Stimulated activated CD4-positive, alpha-beta T cell treated with anti-CD3 and anti-CD28 coated beads, TNF-alpha, amount 100 ng/mL, for 24 hours (primary cell): ENCODE results near the gene CENPA.
"Not testable (repeated sequence)": the region's sequence is repeated elsewhere in the genome, so short reads cannot be mapped to it uniquely, and the experiment has no call there.

ENCODE experiments used
- DNase-seq, 3 experiments: peaks; one replicate each; pipeline ENCODE4 v3.0.0-alpha.2; 2020; ENCODE audit warnings: low read depth in 3 of 3

CENPA gene

GRCh38 chr2:26760991-26761390 lies 24.9 kb upstream of the CENPA start:
- not testable (repeated sequence) for DNase-seq

GRCh38 chr2:26763019-26763418 lies 22.8 kb upstream of the CENPA start:
- no peak for DNase-seq

GRCh38 chr2:26764078-26764887 lies 21.6 kb upstream of the CENPA start, which contains the start of gene SLC35F6:
TSS of gene SLC35F6 (plus strand) at chr2:26764284. CDS start at chr2:26764350, 66 bp downstream.
- DNase-seq, result peak; percentile 65 to 79 (median 71)

- no peak for DNase-seq
Observed at GRCh38 chr2:26764906-26765305, 20.9 kb upstream of the CENPA start.

- DNase-seq, result no peak
Observed at GRCh38 chr2:26765475-26766200, 20.2 kb upstream of the CENPA start.

- no peak for DNase-seq
Observed at GRCh38 chr2:26767129-26767528, 18.7 kb upstream of the CENPA start.

GRCh38 chr2:26767894-26768487 lies 17.9 kb upstream of the CENPA start:
- DNase-seq, result no peak

- no peak for DNase-seq
Observed at GRCh38 chr2:26768759-26769088, 17.1 kb upstream of the CENPA start.

- no peak for DNase-seq
Observed at GRCh38 chr2:26769089-26769761, 16.6 kb upstream of the CENPA start.

- DNase-seq, result peak in 1 of 3 experiments; percentile 32
Observed at GRCh38 chr2:26770986-26771586, 14.8 kb upstream of the CENPA start.

- no peak for DNase-seq
Observed at GRCh38 chr2:26772064-26773001, 13.5 kb upstream of the CENPA start.

GRCh38 chr2:26776195-26776800 lies 9.6 kb upstream of the CENPA start:
- DNase-seq, result no peak

GRCh38 chr2:26778098-26778497 lies 7.8 kb upstream of the CENPA start:
- DNase-seq, result no peak

GRCh38 chr2:26778507-26778906 lies 7.3 kb upstream of the CENPA start:
- no peak for DNase-seq

- no peak for DNase-seq
Observed at GRCh38 chr2:26780203-26780760, 5.6 kb upstream of the CENPA start.

- no peak for DNase-seq
Observed at GRCh38 chr2:26782876-26783704, 2.8 kb upstream of the CENPA start.

GRCh38 chr2:26784570-26785234 lies 1.2 kb upstream of the CENPA start:
- DNase-seq, result no peak
